ENCODE results near the gene MPZL2.

Gene MPZL2

DNA sequence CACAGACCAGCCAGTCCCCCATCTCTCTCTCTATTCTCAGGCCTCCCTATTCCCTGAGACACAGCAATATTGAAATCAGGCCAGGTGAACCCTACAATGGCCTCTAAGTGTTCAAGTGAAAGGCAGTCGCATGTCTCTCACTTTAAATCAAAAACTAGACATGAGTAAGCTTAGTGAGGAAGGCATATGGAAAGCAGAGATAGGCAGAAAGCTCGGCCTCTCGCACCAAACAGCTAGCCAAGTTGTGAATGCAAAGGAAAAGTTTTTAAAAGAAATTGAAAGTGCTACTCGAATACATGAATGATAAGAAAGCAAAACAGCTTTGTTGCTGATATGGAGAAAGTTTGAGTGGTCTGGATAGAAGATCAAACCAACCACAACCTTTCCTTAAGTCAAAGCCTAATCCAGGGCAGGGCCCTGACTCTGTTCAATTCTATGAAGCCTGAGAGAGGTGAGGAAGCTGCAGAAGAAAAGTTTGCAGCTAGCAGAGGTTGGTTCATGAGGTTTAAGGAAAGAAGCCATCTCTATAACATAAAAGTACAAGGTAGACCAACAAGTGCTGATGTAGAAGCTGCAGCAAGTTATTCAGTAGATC is 19.8 kb upstream of the MPZL2 start:
- no peak for DNase-seq (ENCODE audit: low read depth in 1 of 2, low spot score in 1 of 2)

DNA sequence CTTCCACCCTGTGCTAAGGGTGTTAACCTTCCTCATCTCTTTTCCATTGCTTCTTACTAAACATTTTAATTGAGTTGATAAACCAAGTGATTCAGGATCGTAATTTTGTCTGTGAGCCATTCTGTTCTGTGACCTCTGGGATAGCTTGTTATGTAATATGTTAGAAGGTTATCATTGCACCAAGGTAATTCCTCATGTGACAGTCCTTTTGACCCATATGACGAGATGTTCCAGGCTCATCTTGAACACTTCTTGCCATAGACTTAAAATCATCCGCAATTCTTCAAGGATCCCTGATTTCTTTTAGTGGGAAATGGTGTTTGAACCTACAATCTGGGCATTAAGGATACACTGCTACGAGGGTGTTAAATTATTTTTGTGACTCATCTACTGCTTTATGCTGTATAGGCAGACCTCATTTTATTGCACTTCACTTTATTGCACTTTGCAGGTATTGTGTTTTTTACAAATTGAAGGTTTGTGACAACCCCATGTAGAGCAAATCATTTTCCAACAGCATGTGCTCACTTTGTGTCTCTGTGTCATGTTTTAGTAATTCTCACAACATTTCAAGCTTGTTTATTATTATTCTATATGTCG is 19.0 kb upstream of the MPZL2 start:
- DNase-seq (ENCODE audit: low read depth in 1 of 2, low spot score in 1 of 2) = no peak

DNA sequence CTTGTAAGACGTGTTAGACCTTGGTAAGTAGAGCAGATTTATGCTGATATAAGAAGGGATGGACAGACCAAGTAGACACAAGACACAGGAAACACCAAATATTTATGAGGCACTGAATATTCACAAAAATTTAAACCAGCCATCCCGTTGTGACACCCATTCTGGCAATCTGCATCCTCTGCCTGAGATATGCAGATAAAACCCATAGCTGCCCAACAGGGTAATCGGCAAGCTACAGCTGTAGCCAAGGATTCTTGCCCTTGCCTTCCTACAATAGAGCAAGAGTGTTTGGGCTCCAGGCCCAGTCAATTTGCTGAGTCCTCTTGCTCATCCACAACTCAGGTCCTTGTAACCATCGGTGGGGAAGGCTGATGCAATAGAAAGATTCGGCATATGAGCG is 18.5 kb upstream of the MPZL2 start:
- DNase-seq (ENCODE audit: low read depth in 1 of 2, low spot score in 1 of 2) = no peak

DNA sequence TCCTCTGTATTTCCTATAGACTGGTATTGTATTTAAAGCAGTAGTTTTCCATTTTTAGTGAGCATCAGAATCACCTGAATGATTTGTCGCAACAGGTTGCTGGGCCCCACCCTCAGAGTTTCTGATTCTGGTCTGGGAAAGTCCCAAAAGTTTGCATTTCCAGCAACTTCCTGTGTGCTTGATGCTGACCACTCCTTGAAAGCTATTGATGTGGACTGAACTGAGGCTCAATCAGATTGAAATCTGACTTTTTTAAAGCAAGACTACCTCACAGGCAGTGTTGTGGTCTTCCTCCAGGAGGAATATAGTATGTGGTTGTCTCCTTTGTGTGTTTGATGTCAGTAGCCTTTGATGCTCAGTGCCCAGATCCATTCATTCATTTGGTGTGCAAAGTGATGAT is 17.2 kb upstream of the MPZL2 start:
- no peak for DNase-seq (ENCODE audit: low read depth in 1 of 2, low spot score in 1 of 2)

DNA sequence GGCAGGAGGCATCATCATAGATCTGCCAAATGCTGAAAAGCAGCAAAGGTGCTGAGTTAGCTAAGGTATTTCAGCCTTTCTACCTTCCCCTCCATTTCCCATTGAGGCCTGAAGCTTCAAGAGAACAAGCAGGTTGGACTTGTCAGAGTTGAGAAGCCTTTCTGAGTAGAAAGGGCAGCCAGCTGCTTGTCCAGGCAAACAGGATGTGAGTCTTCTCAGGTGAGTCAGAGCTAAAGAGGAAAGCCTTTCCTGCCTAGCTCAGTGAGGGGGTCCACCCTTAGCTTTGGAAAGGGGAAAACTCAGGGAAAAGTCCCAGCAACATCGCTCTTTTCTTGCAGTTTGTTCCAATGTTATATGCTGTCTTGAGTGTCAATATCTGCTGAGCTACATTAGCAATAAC is 13.2 kb upstream of the MPZL2 start:
- DNase-seq (ENCODE audit: low read depth in 1 of 2, low spot score in 1 of 2) = no peak

GRCh38 chr11:118276422-118276821 is 12.3 kb upstream of the MPZL2 start:
- DNase-seq (ENCODE audit: low read depth in 1 of 2, low spot score in 1 of 2) = no peak

DNA sequence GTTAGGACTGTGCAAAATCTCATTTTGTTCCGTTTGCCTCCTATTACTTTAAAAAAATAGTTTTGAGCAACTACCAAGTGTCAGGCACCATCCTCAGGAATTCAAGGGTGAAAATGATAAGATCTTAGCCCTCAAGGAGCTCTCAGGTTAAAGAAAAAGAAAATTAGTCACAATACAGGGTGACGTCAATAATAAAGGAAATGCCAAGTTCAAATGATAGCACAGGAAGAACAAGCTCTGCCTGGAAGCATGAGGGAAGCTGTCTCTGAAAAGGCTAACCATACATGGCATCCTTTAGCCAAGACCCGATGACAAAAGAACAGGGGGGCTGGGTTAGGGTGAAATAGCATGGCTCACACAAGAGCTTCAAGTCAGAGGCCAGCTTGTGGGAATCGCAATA is 11.1 kb upstream of the MPZL2 start:
- DNase-seq (ENCODE audit: low read depth in 1 of 2, low spot score in 1 of 2) = no peak

DNA sequence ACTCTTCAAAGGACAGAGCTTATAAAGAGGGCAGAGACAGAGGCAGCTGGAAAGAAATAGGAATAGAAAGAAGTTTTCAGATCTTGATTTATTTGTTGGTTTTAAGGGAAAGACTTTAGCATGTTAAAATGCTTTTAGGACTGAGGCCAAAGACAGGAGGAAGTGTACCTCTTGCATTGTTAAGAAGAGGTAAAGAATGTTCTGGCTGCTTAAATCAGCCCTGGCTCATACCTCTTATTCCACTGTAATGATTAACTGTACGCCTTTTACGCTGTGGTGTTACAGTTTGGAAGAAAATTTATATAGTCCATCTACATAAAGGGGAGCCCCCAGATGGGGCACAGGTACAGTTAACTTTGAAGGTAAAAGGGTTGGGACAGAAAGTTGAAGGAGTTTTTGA is 10.1 kb upstream of the MPZL2 start:
- DNase-seq (ENCODE audit: low read depth in 1 of 2, low spot score in 1 of 2) = no peak

- no peak for DNase-seq (ENCODE audit: low read depth in 1 of 2, low spot score in 1 of 2)
Observed at GRCh38 chr11:118272001-118272400, 7.9 kb upstream of the MPZL2 start.

DNA sequence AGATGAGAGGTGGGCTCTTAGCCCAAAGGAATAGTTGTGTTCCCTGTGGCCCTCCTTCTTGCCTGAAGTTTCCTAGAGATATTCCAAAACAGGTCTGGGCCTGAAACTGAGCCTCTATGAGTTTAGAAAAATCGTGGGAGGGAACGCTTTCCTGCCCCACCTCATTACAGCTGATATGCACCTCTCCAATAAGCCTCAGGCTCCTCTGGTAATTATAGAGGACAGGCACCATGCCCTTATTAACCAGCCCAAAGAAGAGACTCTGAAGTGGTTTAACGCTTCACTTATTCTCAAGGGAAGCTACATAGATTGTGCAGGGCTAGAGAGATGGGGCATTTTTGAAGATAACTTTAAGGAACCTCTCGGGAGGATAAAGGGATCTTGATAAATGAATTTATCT is 3.4 kb upstream of the MPZL2 start:
- no peak for DNase-seq (ENCODE audit: low read depth in 1 of 2, low spot score in 1 of 2)

DNA sequence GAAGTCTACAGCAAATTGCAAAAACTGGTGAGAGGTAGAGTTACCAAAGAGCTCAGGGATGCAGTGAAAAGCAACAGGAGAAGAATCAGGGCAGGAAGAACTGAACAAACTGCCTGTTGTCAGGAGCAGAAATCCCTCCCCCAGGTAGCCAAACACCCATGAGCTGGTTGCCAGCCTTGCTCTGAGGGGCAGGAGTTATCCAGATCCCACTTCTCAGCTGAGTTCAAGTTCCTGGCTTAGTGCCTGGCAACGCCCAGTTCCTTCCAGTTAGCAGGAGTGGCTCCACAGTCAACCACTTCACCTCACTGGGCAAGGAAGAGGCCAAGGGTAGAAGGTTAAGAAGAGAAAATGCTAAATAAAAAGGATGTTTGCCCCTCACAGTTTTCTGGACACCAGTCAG is 1.9 kb upstream of the MPZL2 start:
- DNase-seq (ENCODE audit: low read depth in 1 of 2, low spot score in 1 of 2) = no peak

DNA sequence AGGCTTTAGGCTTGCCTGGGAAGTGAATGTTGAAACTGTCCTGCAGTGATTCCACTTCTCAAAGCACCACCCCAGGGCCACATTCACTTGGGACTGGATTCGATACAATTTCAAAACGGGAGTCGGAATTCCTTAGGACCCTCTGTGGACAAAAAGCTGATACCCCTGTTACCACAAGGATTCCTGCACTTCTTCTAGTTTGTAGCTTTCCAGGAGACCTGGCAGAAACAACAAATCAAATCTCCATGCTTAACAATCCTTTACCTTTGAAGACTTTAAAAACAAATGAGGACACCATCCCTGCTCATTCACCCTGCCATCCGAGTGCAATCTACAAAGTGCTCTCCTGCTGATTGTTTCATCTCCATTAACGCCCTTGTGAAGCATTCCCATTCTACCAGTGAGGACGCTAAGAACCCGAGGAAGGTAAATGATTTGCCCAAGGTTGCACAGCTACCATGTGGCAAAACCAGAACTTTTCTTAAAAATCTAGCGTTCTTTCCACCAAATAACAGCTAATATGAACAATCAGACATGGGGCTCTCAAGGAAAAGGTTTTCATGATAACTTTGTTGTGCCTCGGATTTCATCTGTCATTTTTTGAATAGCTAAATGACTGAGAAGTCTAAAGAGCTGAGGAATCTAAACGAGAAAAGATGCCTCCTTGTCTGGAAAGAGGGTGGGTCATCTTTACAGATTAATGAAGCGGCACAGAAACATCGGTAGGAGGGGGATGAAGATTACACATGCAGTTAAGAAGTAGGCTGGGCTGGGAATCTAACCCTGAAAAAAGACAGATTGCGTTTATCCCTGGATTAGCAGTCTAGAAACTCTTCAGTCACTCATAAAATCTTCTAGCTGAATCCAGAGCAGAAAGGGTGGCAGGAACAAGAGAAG is 720 bp upstream of the MPZL2 start:
- DNase-seq (ENCODE audit: low read depth in 1 of 2, low spot score in 1 of 2) = no peak

DNA sequence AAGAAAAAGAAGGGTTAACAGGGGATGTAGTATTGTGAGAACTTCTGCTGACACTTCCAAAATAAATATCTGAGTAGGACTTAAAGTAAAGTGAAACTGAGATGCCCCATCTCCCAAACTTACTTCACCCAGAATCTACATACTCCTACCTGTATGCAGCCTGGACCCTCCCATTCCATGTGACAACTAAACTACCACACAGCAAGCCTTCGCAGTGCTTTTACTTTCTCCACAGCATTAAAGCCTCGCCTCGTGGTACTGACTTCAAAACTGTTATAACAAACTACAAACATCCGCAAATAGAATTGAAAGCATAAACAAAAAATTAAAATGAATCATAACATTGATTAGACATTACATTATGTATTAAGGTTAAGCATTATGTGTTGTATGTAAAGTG is 985 bp downstream of the MPZL2 start:
- no peak for DNase-seq (ENCODE audit: low read depth in 1 of 2, low spot score in 1 of 2)

- no peak for DNase-seq (ENCODE audit: low read depth in 1 of 2, low spot score in 1 of 2)
Observed at GRCh38 chr11:118260353-118260752, 3.7 kb downstream of the MPZL2 start.

GRCh38 chr11:118259138-118259537 is 5.0 kb downstream of the MPZL2 start:
- DNase-seq (ENCODE audit: low read depth in 1 of 2, low spot score in 1 of 2) = no peak

- no peak for DNase-seq (ENCODE audit: low read depth in 1 of 2, low spot score in 1 of 2)
Observed at GRCh38 chr11:118258410-118258809, 5.7 kb downstream of the MPZL2 start.

- no peak for DNase-seq (ENCODE audit: low read depth in 1 of 2, low spot score in 1 of 2)
Observed at GRCh38 chr11:118252688-118253087, 11.4 kb downstream of the MPZL2 start.

GRCh38 chr11:118251858-118252652 is 12.0 kb downstream of the MPZL2 start, which contains the start of gene MPZL3:
TSS of gene MPZL3 (minus strand) at chr11:118252365. CDS start at chr11:118252294, 71 bp downstream.
- DNase-seq (ENCODE audit: low read depth in 1 of 2, low spot score in 1 of 2) = peak; percentile 55 to 61

GRCh38 chr11:118247041-118247440 is 17.1 kb downstream of the MPZL2 start:
- DNase-seq (ENCODE audit: low read depth in 1 of 2, low spot score in 1 of 2) = no peak

- no peak for DNase-seq (ENCODE audit: low read depth in 1 of 2, low spot score in 1 of 2)
Observed at GRCh38 chr11:118245936-118246562, 18.0 kb downstream of the MPZL2 start.

Data from stimulated activated CD4-positive, alpha-beta T cell treated with anti-CD3 and anti-CD28 coated beads, Interleukin-15, amount 100 ng/mL, for 1 hour (primary cell).